Neuronal stem cell (in vitro differentiated cells): Measurements from ENCODE around the gene FRAS1.
"Not testable (repeated sequence)": the region's sequence is repeated elsewhere in the genome, so short reads cannot be mapped to it uniquely, and the experiment has no call there.

ENCODE experiments used
- DNase-seq: peaks from one replicate; pipeline ENCODE4 v3.0.0-alpha.2; 2013; ENCODE audit warnings: low spot score
- H2AFZ ChIP-seq: one replicate; pipeline ENCODE4 v1.6.1; 2013; ENCODE audit warnings: mild to moderate bottlenecking, low read length, inconsistent platforms
- H2AK5ac ChIP-seq: 2 replicates; pipeline ENCODE4 v1.6.1; 2013; ENCODE audit warnings: low read depth, mild to moderate bottlenecking, inconsistent platforms, low read length, moderate library complexity, mixed read lengths
- H2BK120ac ChIP-seq: 2 replicates; pipeline ENCODE4 v1.6.1; 2013; ENCODE audit warnings: low read depth, mild to moderate bottlenecking, inconsistent platforms, low read length, moderate library complexity, mixed read lengths
- H2BK12ac ChIP-seq: one replicate; pipeline ENCODE4 v1.6.1; 2013; ENCODE audit warnings: low read length, inconsistent platforms
- H2BK15ac ChIP-seq: 2 replicates; pipeline ENCODE4 v1.6.1; 2013; ENCODE audit warnings: mild to moderate bottlenecking, low read length, inconsistent platforms, mixed read lengths
- H2BK5ac ChIP-seq: one replicate; pipeline ENCODE4 v1.6.1; 2013; ENCODE audit warnings: inconsistent platforms, mild to moderate bottlenecking, low read length, moderate library complexity
- H3K14ac ChIP-seq: one replicate; pipeline ENCODE4 v1.6.1; 2013; ENCODE audit warnings: low read length, inconsistent platforms
- H3K18ac ChIP-seq: 2 replicates; pipeline ENCODE4 v1.6.1; 2013; ENCODE audit warnings: low read length, inconsistent platforms
- H3K23ac ChIP-seq: 2 replicates; pipeline ENCODE4 v1.6.1; 2013; ENCODE audit warnings: low read depth, mild to moderate bottlenecking, mixed read lengths, low read length, inconsistent platforms; ENCODE audit not compliant: poor library complexity
- H3K27ac ChIP-seq: replicated peaks from 3 replicates; pipeline ENCODE4 v1.5.1; 2013; ENCODE audit warnings: low read length, inconsistent platforms
- H3K27me3 ChIP-seq, 3 experiments: 2 replicates each; pipeline ENCODE4 v1.6.1; 2013; ENCODE audit warnings: low read length in 3 of 3, mild to moderate bottlenecking in 2 of 3, inconsistent platforms in 1 of 3, low read depth in 1 of 3, mixed read lengths in 1 of 3, moderate library complexity in 1 of 3; ENCODE audit not compliant: control insufficient read depth in 3 of 3, insufficient read depth in 3 of 3
- H3K36me3 ChIP-seq, 2 donors: replicated peaks in 1 of 2; 2 replicates each; pipeline ENCODE4 v1.6.1; 2013; ENCODE audit warnings: low read length in 2 of 2; ENCODE audit not compliant: control insufficient read depth in 2 of 2, insufficient read depth in 2 of 2
- H3K4ac ChIP-seq: 2 replicates; pipeline ENCODE4 v1.6.1; 2013; ENCODE audit warnings: inconsistent platforms, mild to moderate bottlenecking, low read length, moderate library complexity
- H3K4me1 ChIP-seq, 2 donors: 1 replicate in 1 of 2; 2 replicates in 1 of 2; pipeline ENCODE4 v1.6.1; 2013; ENCODE audit warnings: low read length in 2 of 2, low read depth in 1 of 2; ENCODE audit not compliant: control insufficient read depth in 2 of 2, insufficient read depth in 1 of 2
- H3K4me2 ChIP-seq: one replicate; pipeline ENCODE4 v1.6.1; 2013; ENCODE audit warnings: mild to moderate bottlenecking, low read length, inconsistent platforms; ENCODE audit not compliant: insufficient read depth, poor library complexity, severe bottlenecking
- H3K4me3 ChIP-seq, 2 donors: 2 replicates each; pipeline ENCODE4 v1.5.1; 2013; ENCODE audit warnings: low read length in 2 of 2, mild to moderate bottlenecking in 2 of 2, inconsistent platforms in 1 of 2, moderate library complexity in 1 of 2
- H3K79me1 ChIP-seq: one replicate; pipeline ENCODE4 v1.6.1; 2013; ENCODE audit warnings: low read depth, mild to moderate bottlenecking, inconsistent platforms, low read length, moderate library complexity
- H3K9ac ChIP-seq: one replicate; pipeline ENCODE4 v1.6.1; 2013; ENCODE audit warnings: mild to moderate bottlenecking, low read depth, low read length, inconsistent platforms; ENCODE audit not compliant: poor library complexity
- H3K9me3 ChIP-seq, 2 donors: replicated peaks in 1 of 2; 2 replicates each; pipeline versions ENCODE3 to v1.6.1; 2013; ENCODE audit warnings: low read length in 2 of 2, mild to moderate bottlenecking in 2 of 2, inconsistent platforms in 1 of 2, low read depth in 1 of 2, mixed read lengths in 1 of 2, moderate library complexity in 1 of 2; ENCODE audit not compliant: control insufficient read depth in 2 of 2, insufficient read depth in 1 of 2
- H4K8ac ChIP-seq: one replicate; pipeline ENCODE4 v1.6.1; 2013; ENCODE audit warnings: low read depth, mild to moderate bottlenecking, inconsistent platforms, low read length, moderate library complexity
- H4K91ac ChIP-seq: one replicate; pipeline ENCODE4 v1.6.1; 2013; ENCODE audit warnings: low read length, low read depth, mild to moderate bottlenecking, inconsistent platforms; ENCODE audit not compliant: poor library complexity
- WGBS, 2 donors: extraction: QIAGEN DNeasy Blood & Tissue Kit; methylation state at CpG; one replicate each; pipeline ENCODE4 v1.1.7; 2013; ENCODE audit warnings: missing lambda C conversion rate in 2 of 2, mixed read lengths in 1 of 2; ENCODE audit not compliant: insufficient read length in 2 of 2, insufficient replicate concordance in 1 of 2; ENCODE audit errors: extremely low coverage in 2 of 2; 5-methylcytosine and 5-hydroxymethylcytosine counted together

FRAS1 gene

GRCh38 chr4:78325271-78326157 is 268.4 kb downstream of the FRAS1 start:
- Histone ChIP-seq H2BK5ac (no peak overlapping the region), H2BK12ac (no peak overlapping the region), H3K27me3 (no peaks in the 10 kb centered on the region), H3K4me3 (no peak overlapping the region), H3K14ac (no peak overlapping the region), H4K8ac (no peak overlapping the region), H3K4ac (no peak overlapping the region), H3K18ac (no peak overlapping the region), H3K23ac (no peak overlapping the region), H2BK15ac (no peak overlapping the region), H3K4me2 (no peak overlapping the region), H3K27ac (no peak overlapping the region), H3K79me1 (no peaks in the 10 kb centered on the region), H3K4me1 (peaks cover 0 to 2% of the 10 kb centered on the region in 2 donors), H2BK120ac (no peak overlapping the region), H3K36me3 (no peaks in the 10 kb centered on the region), H3K9me3 (no peaks in the 10 kb centered on the region), H2AFZ (no peak overlapping the region), H3K9ac (no peak overlapping the region), H4K91ac (no peak overlapping the region), H2AK5ac (no peak overlapping the region)
- no peak for DNase-seq
- no CpG with 5 or more reads among the region's 9 CpGs for WGBS, 2 donors

DNA sequence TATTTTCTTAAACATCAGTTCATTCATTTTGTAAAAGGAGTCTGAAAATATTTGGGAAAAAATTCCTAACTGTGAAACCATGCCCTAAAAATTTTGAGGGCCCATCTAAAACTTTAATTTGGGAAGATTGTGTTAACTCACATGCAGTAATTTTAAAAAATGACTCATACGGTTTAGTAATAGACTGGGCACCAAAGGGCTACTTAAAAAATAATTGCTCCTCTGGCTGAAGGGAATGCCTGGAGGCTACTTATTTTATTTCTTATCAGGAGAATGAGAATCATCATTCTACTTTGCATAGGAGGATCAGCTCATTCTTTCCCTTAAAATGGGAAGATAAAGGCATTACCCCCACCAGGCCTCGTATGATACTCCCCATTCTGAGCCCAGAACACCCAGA is 271.5 kb downstream of the FRAS1 start:
- no CpG with 5 or more reads among the region's 2 CpGs for WGBS, 2 donors

GRCh38 chr4:78331186-78331585 is 274.1 kb downstream of the FRAS1 start:
- Histone ChIP-seq H3K9ac (no peak overlapping the region), H3K27me3 (no peaks in the 10 kb centered on the region), H2BK15ac (no peak overlapping the region), H2BK12ac (no peak overlapping the region), H2BK120ac (no peak overlapping the region), H4K8ac (no peak overlapping the region), H3K4me2 (no peak overlapping the region), H4K91ac (no peak overlapping the region), H3K9me3 (no peaks in the 10 kb centered on the region), H3K18ac (no peak overlapping the region), H3K23ac (no peak overlapping the region), H3K4me1 (peaks cover 4 to 17% of the 10 kb centered on the region in 2 donors), H3K79me1 (no peaks in the 10 kb centered on the region), H3K36me3 (no peaks in the 10 kb centered on the region), H2BK5ac (no peak overlapping the region), H3K4me3 (no peak overlapping the region), H3K4ac (no peak overlapping the region), H3K14ac (no peak overlapping the region), H3K27ac (no peak overlapping the region), H2AFZ (no peak overlapping the region), H2AK5ac (no peak overlapping the region)
- no peak for DNase-seq
- no CpG with 5 or more reads among the region's 2 CpGs for WGBS, 2 donors

More for the DNA sequence above, 271.5 kb downstream of the FRAS1 start:
- H3K4me2 ChIP-seq, H3K9ac ChIP-seq, H3K79me1 ChIP-seq, H2BK15ac ChIP-seq, H3K4me3 ChIP-seq, H3K9me3 ChIP-seq, H3K36me3 ChIP-seq, H3K27ac ChIP-seq, H3K14ac ChIP-seq, DNase-seq, H4K8ac ChIP-seq, H3K23ac ChIP-seq, H2BK5ac ChIP-seq, H2AFZ ChIP-seq, H2BK120ac ChIP-seq, H3K27me3 ChIP-seq, H2BK12ac ChIP-seq, H4K91ac ChIP-seq, H3K18ac ChIP-seq, H2AK5ac ChIP-seq, H3K4ac ChIP-seq: not testable (repeated sequence)
- H3K4me1 ChIP-seq, result peaks cover 3 to 17% of the 10 kb centered on the region in 2 donors

DNA sequence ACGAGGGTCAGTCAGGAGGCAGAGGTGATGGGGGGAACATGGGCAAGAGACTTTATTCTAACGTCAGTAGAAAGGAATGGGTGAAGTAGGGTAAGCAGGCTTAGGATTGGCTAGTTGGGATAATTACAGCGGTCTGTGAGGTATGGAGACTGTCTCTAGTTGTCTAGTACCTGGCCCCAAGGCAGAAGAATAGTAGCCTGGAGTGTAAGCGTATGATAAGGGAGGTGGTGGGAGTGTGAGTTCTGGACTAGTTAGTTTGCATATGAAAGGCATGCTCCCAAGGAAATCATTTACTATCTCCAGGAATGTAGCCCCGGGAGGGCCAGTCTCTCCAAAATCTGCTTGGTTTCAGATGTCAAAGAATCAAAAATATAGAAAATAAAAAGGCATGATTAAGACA is 274.8 kb downstream of the FRAS1 start:
- Histone ChIP-seq H3K79me1 (no peaks in the 10 kb centered on the region), H3K14ac (no peak overlapping the region), H2BK120ac (no peak overlapping the region), H2AFZ (no peak overlapping the region), H2AK5ac (no peak overlapping the region), H2BK12ac (no peak overlapping the region), H4K91ac (no peak overlapping the region), H3K18ac (no peak overlapping the region), H3K4me3 (no peak overlapping the region), H3K36me3 (no peaks in the 10 kb centered on the region), H3K27me3 (no peaks in the 10 kb centered on the region), H3K4ac (no peak overlapping the region), H3K23ac (no peak overlapping the region), H3K9me3 (no peaks in the 10 kb centered on the region), H3K27ac (no peak overlapping the region), H4K8ac (no peak overlapping the region), H3K9ac (no peak overlapping the region), H2BK5ac (no peak overlapping the region), H2BK15ac (no peak overlapping the region), H3K4me1 (peaks cover 7 to 17% of the 10 kb centered on the region in 2 donors), H3K4me2 (no peak overlapping the region)
- no CpG with 5 or more reads among the region's 5 CpGs for WGBS, 2 donors
- DNase-seq, result no peak
